A549 (cell line): ENCODE measurements around the gene CD7. TPM values are rescaled to one million over a fixed set of nuclear protein-coding genes. Genes with fewer than 3 reads are reported as not detected.

Experiments
- ATAC-seq, 2 experiments: fragments of 200-7000 bp in 1 of 2; fragments of >200 bp in 1 of 2; cut with Nextera tagmentation in 1 of 2; cut with Tn5 transposase in 1 of 2; 3 replicates each; pipeline versions ENCODE4 v1.8.0 to v1.9.1; 2018 to 2020; ENCODE audit warnings: mild to moderate bottlenecking in 1 of 2, moderate library complexity in 1 of 2
- CTCF ChIA-PET: fragments of 300-600 bp; sonication (Branson Sonifier 250); formaldehyde crosslinking; extraction: SDS; loops from one replicate; lab custom pipeline; 2021; ENCODE audit warnings: antibody characterized with exemption, inconsistent platforms; lab: Yijun Ruan, JAX
- POLR2A ChIA-PET: fragments of 350-600 bp; formaldehyde crosslinking; extraction: SDS; loops from one replicate; lab custom pipeline; 2021; ENCODE audit warnings: antibody characterized with exemption, inconsistent platforms; lab: Yijun Ruan, JAX
- DNase-seq, 2 experiments: peaks; one replicate each; pipeline versions ENCODE4 v3.0.0 to v3.0.0-alpha.2; 2011 to 2016; ENCODE audit warnings: low read depth in 1 of 2, low spot score in 1 of 2
- FAIRE-seq: peaks from 2 replicates; lab custom pipeline; 2011; peaks lifted over from hg19 to GRCh38; lab: Jason Lieb, UNC
- H3K27ac ChIP-seq, 2 experiments: fragments of >200 bp; sonication (Bioruptor Twin); formaldehyde crosslinking; 3 replicates each; pipeline ENCODE4 v1.5.1; 2016 to 2017
- H3K4me1 ChIP-seq: fragments of >200 bp; sonication (Bioruptor Twin); formaldehyde crosslinking; 3 replicates; pipeline ENCODE4 v1.6.1; 2016
- H3K4me2 ChIP-seq: fragments of >200 bp; sonication (Bioruptor Twin); formaldehyde crosslinking; 3 replicates; pipeline ENCODE4 v1.6.1; 2016
- H3K4me3 ChIP-seq: fragments of >200 bp; sonication (Bioruptor Twin); formaldehyde crosslinking; 3 replicates; pipeline ENCODE4 v1.5.1; 2016
- H3K9me3 ChIP-seq: fragments of >200 bp; sonication (Bioruptor Twin); formaldehyde crosslinking; 3 replicates; pipeline ENCODE4 v1.6.1; 2016
- EHF ChIP-seq: fragments of 250-450 bp; sonication (Bioruptor Pico); IDR thresholded peaks from 2 replicates; pipeline ENCODE4 v1.5.0; 2020; ENCODE audit warnings: mild to moderate bottlenecking
- EP300 ChIP-seq, 2 experiments: fragments of >200 bp; sonication (Bioruptor Twin); formaldehyde crosslinking; IDR thresholded peaks; 2 replicates in 1 of 2; 3 replicates in 1 of 2; pipeline ENCODE4 v1.6.1; 2016 to 2017
- FOSB ChIP-seq: fragments of 250-450 bp; sonication (Bioruptor Pico); IDR thresholded peaks from 2 replicates; pipeline ENCODE4 v1.5.0; 2020; ENCODE audit warnings: mild to moderate bottlenecking, moderate library complexity
- FOXS1 ChIP-seq: fragments of 250-450 bp; sonication (Bioruptor Pico); IDR thresholded peaks from 2 replicates; pipeline ENCODE4 v1.5.0; 2020; ENCODE audit warnings: mild to moderate bottlenecking, moderate library complexity
- GATA3 ChIP-seq: IDR thresholded peaks from 2 replicates; pipeline ENCODE4 v1.6.1; 2012; ENCODE audit warnings: borderline replicate concordance
- HOXA7 ChIP-seq: fragments of 250-450 bp; sonication (Bioruptor Pico); IDR thresholded peaks from 2 replicates; pipeline ENCODE4 v1.5.0; 2020; ENCODE audit warnings: mild to moderate bottlenecking, moderate library complexity
- HOXB5 ChIP-seq: fragments of 250-450 bp; sonication (Bioruptor Pico); IDR thresholded peaks from 2 replicates; pipeline ENCODE4 v1.5.0; 2020; ENCODE audit warnings: mild to moderate bottlenecking, moderate library complexity
- JUNB ChIP-seq: fragments of >200 bp; sonication (Bioruptor Twin); formaldehyde crosslinking; IDR thresholded peaks from 2 replicates; pipeline ENCODE4 v1.6.1; 2016
- KDM1A ChIP-seq: fragments of 200-600 bp; sonication (generic); IDR thresholded peaks from 2 replicates; pipeline ENCODE4 v1.6.1; 2016; ENCODE audit warnings: low read depth, mild to moderate bottlenecking
- KDM5A ChIP-seq: fragments of 200-600 bp; sonication (generic); IDR thresholded peaks from 2 replicates; pipeline ENCODE4 v1.6.1; 2016; ENCODE audit warnings: antibody characterized with exemption, mild to moderate bottlenecking
- MAFK ChIP-seq: fragments of 450-650 bp; IDR thresholded peaks from 2 replicates; pipeline ENCODE4 v1.6.1; 2014; ENCODE audit not compliant: partially characterized antibody
- MAZ ChIP-seq: fragments of 150-350 bp; IDR thresholded peaks from 2 replicates; pipeline ENCODE4 v1.6.1; 2014; ENCODE audit warnings: antibody characterized with exemption, low read depth, low read length, borderline replicate concordance
- NFE2L2 ChIP-seq: fragments of 150-350 bp; conservative IDR thresholded peaks from 2 replicates; pipeline ENCODE4 v1.6.1; 2014; ENCODE audit warnings: low read length
- NR3C1 ChIP-seq: fragments of >200 bp; sonication (Bioruptor Twin); formaldehyde crosslinking; IDR thresholded peaks from 3 replicates; pipeline ENCODE4 v1.6.1; 2017
- PBX3 ChIP-seq: IDR thresholded peaks from 2 replicates; pipeline ENCODE4 v1.6.1; 2012
- PHF8 ChIP-seq: fragments of 200-600 bp; sonication (generic); IDR thresholded peaks from 2 replicates; pipeline ENCODE4 v1.6.1; 2016; ENCODE audit warnings: low read depth, mild to moderate bottlenecking, antibody characterized with exemption, moderate library complexity, borderline replicate concordance
- POLR2AphosphoS2 ChIP-seq: conservative IDR thresholded peaks from 2 replicates; pipeline ENCODE4 v1.6.1; 2012; ENCODE audit warnings: low read length, improper control_type of control experiment, inconsistent platforms
- RCOR1 ChIP-seq: fragments of 150-350 bp; IDR thresholded peaks from 2 replicates; pipeline ENCODE4 v1.6.1; 2014; ENCODE audit warnings: antibody characterized with exemption, low read length, low read depth
- RFX5 ChIP-seq: fragments of 450-650 bp; IDR thresholded peaks from 2 replicates; pipeline ENCODE4 v1.7.1; 2014; ENCODE audit warnings: antibody characterized with exemption, mild to moderate bottlenecking, moderate library complexity
- RNF2 ChIP-seq: fragments of 200-600 bp; sonication (generic); IDR thresholded peaks from 2 replicates; pipeline ENCODE4 v1.6.1; 2016; ENCODE audit warnings: low read depth, mild to moderate bottlenecking, antibody characterized with exemption, moderate library complexity, borderline replicate concordance
- TFCP2L1 ChIP-seq: fragments of 250-450 bp; sonication (Bioruptor Pico); IDR thresholded peaks from 2 replicates; pipeline ENCODE4 v1.5.0; 2021; ENCODE audit warnings: mild to moderate bottlenecking
- WGBS: methylation state at CpG from one replicate; pipeline ENCODE4 v1.1.6; 2017; ENCODE audit errors: missing lambda C conversion rate; 5-methylcytosine and 5-hydroxymethylcytosine counted together
- polyA plus RNA-seq, 4 experiments: library from polyadenylated mRNA; depleted of rRNA in 3 of 4; stranded (reverse); fragments of >200 nt; fragmentation: RNase III in 1 of 4; extraction: RNeasy Plus Mini Kit Qiagen cat#74134 plus additional on column Dnase treatment in 1 of 4; gene quantifications; 2 replicates in 3 of 4; 3 replicates in 1 of 4; pipeline ENCODE4 v1.2.3, GENCODE V29; 2011 to 2017

Gene CD7
- polyA plus RNA-seq, 2 of the 4 experiments (the other 2 are of a cell fraction): not detected

GRCh38 chr17:82272495-82273326 lies 44.7 kb downstream of the CD7 start:
- FAIRE-seq (no peak), ATAC-seq (peak; percentile 0 to 11; a peak in 3 of 6 replicates), DNase-seq (peak in 1 of 2 experiments; percentile 59)
- Histone ChIP-seq H3K9me3 (no peaks in the 10 kb centered on the region), H3K4me2 (peak overlapping the region; percentile 88), H3K4me3 (peak overlapping the region; percentile 97), H3K4me1 (peaks cover 55% of the 10 kb centered on the region), H3K27ac (peak overlapping the region; percentile 99 to 100)
- 3% methylated on average over 21 of the region's 57 CpGs for WGBS
- POLR2A ChIA-PET: interaction anchor here (0.7 to 3.0 kb wide), 8 partner anchors 8 to 67 kb away, joined by 3 to 17 read pairs (median 6); no protein-coding TSS in a partner anchor
- TF ChIP-seq KDM1A: no peak
- TF ChIP-seq JUNB: no peak
- 0 out of 2 replicates have a peak, but pooled peaks have one; percentile 39 for TF ChIP-seq POLR2AphosphoS2
- 0 out of 2 replicates have a peak, but pooled peaks have one; percentile 70 for TF ChIP-seq TFCP2L1 (CRISPR knock-in tag)
- TF ChIP-seq MAZ: no peak
- TF ChIP-seq PBX3: peak; percentile 53; the same call in 1 of the 2 replicates
- TF ChIP-seq RNF2: no peak
- TF ChIP-seq EP300 (IDR thresholded peaks at IDR 0.05): peak in 1 of 2 experiments; percentile 27; a peak in 1 of 5 replicates
- peak; percentile 61; the same call in 1 of the 2 replicates for TF ChIP-seq PHF8
- TF ChIP-seq HOXA7 (CRISPR knock-in tag): peak; percentile 82; the same call in 1 of the 2 replicates
- CTCF ChIA-PET: interaction anchor here (1.7 to 2.5 kb wide), 2 partner anchors 11 to 28 kb away, joined by 6 to 11 read pairs; no protein-coding TSS in a partner anchor

DNA sequence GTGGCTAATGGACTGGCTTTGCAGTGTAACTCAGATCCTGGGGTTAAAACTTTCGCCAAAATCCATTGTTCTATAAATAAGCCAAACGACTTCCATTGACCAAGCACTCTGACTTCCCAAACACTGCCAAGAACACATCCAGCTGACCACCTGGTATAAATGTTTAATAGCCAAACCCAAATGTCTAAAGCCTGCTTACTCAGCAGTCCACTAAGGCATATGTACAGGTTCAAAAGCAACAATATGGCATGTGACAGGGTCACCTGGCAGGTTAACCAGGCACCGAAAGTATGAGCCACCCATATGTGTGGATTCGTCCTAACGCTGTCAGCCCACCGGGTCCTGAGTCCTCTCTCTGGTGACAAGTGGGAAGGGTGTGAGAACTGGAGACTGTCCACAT lies 46.0 kb downstream of the CD7 start:
- no peak for ATAC-seq
- Histone ChIP-seq H3K4me2 (peak overlapping the region; percentile 88), H3K27ac (peak overlapping the region in 1 of 2 experiments; percentile 99; a peak in 3 of 6 replicates), H3K4me1 (peaks cover 64% of the 10 kb centered on the region), H3K9me3 (no peaks in the 10 kb centered on the region), H3K4me3 (peak overlapping the region; percentile 97; the same call in 2 of the 3 replicates)
- POLR2A ChIA-PET: no interaction called here
- TF ChIP-seq RCOR1 (no peak), MAFK (peak; percentile 76), RFX5 (no peak), NFE2L2 (no peak), FOXS1 (CRISPR knock-in tag) (no peak), FOSB (CRISPR knock-in tag) (no peak)
- WGBS: 87% methylated on average over 6 of the region's 6 CpGs
- DNase-seq: no peak
- CTCF ChIA-PET: interaction anchor here (0.9 to 8.6 kb wide), 5 partner anchors 10 to 35 kb away, joined by 3 to 59 read pairs (median 3); no protein-coding TSS in a partner anchor
- no peak for FAIRE-seq

- Histone ChIP-seq H3K4me2 (peak overlapping the region; percentile 88; the same call in 2 of the 3 replicates), H3K4me3 (no peak overlapping the region), H3K9me3 (no peaks in the 10 kb centered on the region), H3K4me1 (peaks cover 72% of the 10 kb centered on the region)
- no peak for ATAC-seq
- POLR2A ChIA-PET: interaction anchor here (4.0 kb wide), 1 partner anchor 22 kb away, joined by 36 read pairs; no protein-coding TSS in a partner anchor
- DNase-seq: no peak
- FAIRE-seq: no peak
- TF ChIP-seq EHF (CRISPR knock-in tag) (no peak), HOXB5 (CRISPR knock-in tag) (no peak), GATA3 (no peak), KDM5A (no peak), NFE2L2 (no peak), NR3C1 (no peak), MAFK (no peak)
- TF ChIP-seq, all 56 proteins: peak for 0
- peak overlapping the region in 1 of 2 experiments; percentile 9; a peak in 1 of 6 replicates for H3K27ac ChIP-seq
- 95% methylated on average over 12 of the region's 12 CpGs for WGBS
- CTCF ChIA-PET: interaction anchor here (1.1 to 8.6 kb wide), 5 partner anchors 10 to 34 kb away, joined by 3 to 59 read pairs (median 6); no protein-coding TSS in a partner anchor
Observed at GRCh38 chr17:82270651-82271050, 46.8 kb downstream of the CD7 start.
